DMS53 treated with DMSO at 0.1 percent for 48 hours (cell line): ENCODE results near the gene SLC1A2.
"Not testable (repeated sequence)": the region's sequence is repeated elsewhere in the genome, so short reads cannot be mapped to it uniquely, and the experiment has no call there.

Experiments used
- DNase-seq: peaks from one replicate; lab custom pipeline; 2025; ENCODE audit not compliant: unreplicated experiment; lab: John Stamatoyannopoulos, UW

The SLC1A2 gene

DNA sequence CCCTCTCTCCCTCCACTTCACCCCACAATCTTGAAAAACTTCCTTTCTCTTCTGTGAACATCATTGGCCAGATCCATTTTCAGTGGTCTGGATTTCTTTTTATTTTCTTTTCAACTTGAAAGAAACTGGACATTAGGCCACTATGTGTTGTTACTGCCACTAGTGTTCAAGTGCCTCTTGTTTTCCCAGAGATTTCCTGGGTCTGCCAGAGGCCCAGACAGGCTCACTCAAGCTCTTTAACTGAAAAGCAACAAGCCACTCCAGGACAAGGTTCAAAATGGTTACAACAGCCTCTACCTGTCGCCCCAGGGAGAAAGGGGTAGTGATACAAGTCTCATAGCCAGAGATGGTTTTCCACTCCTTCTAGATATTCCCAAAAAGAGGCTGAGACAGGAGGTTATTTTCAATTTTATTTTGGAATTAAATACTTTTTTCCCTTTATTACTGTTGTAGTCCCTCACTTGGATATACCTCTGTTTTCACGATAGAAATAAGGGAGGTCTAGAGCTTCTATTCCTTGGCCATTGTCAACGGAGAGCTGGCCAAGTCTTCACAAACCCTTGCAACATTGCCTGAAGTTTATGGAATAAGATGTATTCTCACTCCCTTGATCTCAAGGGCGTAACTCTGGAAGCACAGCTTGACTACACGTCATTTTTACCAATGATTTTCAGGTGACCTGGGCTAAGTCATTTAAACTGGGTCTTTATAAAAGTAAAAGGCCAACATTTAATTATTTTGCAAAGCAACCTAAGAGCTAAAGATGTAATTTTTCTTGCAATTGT, 188.1 kb downstream of the SLC1A2 start:
- no peak for DNase-seq

GRCh38 chr11:35230388-35230787, 189.0 kb downstream of the SLC1A2 start:
- DNase-seq: no peak

DNA sequence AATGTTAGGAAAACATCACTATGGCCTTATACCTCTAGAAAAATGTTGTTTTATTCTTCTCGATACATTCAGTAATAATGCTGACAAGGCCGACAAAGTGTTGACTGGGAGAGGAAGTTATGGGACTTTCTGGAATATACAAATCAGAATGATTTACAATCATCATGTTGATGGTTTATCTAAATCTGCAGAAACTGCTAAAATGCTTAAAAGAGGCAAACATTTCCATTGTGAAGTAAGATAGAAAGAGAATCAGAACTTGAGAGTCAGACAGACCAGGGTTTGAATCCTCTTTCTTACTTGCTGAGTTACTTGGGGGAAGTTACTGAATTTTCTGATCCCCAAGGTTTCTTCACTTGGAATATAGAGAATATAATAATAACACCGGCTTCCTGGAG, 191.0 kb downstream of the SLC1A2 start:
- no peak for DNase-seq

DNA sequence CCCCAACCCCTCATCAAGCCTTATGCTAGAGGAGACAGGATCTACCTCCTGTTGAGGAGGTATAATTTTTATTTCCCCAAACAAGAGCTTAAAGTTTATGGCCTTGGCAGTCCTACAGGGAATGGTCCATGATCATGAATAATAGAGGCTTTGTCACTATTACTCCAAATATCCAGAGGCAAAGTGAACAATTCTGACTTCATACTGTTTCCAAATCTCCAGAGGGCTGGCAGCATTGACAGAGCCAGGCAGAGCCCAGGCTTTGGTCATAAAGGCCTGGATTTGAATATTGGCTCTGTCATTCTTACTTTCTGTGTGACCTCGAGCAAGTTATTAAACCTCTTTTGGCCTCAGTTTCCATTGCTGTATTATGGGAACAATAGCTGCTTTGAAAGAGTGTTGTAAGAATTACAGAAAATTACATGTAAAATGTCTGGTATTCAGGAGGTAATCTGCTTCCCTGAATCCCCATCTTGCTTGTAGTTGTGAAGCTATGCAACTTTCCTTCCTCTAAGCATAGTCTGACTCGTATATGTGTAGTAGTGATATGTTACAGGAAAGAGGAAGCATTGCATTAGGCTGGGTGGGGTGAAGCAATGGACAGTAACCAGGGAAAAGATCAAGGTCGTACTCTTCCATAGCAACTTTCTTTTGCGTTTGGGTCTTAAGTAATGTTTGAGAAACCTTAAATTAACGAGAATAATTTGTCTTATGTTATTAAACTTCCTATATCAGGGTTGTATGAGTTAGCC, 191.6 kb downstream of the SLC1A2 start:
- DNase-seq: no peak

- DNase-seq: not testable (repeated sequence)
These were observed 192.6 kb downstream of the SLC1A2 start for GRCh38 chr11:35226756-35227155.

DNA sequence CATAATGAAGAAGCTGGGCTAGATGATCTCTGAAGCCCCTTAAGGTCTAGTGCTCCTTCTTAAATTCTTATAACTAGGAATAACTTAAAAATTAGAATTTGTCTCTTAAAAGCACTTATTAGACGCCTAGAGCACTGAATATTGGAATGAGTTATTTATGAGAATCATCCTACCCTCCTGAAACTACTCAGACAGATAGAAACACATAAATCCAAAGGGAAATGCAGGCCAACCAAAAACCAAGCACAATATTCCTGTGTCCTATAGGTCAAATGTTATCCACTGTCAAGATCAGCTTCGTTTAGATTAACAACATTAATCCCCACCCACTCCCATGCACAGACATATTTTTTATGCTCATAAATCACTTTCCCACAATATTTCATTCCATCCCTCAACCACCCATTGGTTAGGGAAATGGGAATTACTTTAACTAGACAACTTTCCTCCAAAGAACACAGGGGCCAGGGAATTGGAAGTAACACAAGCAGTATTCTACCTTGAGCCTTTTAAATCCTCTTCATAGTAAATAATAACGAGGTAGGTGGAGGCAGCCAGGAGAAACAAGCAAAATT, 193.3 kb downstream of the SLC1A2 start:
- DNase-seq: no peak

GRCh38 chr11:35223991-35224390, 195.4 kb downstream of the SLC1A2 start:
- no peak for DNase-seq

DNA sequence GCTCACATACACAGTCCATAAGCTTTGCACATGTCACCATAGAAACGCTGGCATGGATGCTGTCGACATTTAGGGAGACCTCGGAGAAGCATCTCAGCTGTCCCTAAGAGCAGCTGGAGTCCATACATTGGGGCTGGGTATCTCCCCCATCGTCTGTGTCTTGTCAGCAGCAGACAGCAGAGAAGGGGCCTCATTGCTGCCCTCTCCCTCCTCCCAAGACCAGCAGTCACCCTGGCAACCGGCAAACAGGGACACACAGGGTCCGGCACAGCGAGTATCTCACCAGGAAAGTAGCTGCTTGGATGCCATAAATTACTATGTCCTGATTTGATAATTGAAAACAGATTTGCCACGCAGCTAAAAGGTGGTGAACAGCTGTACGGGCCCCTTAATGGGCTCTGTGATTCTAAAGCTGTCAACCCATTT, 196.0 kb downstream of the SLC1A2 start:
- no peak for DNase-seq

- DNase-seq: no peak
These were observed 200.4 kb downstream of the SLC1A2 start for GRCh38 chr11:35218956-35219355.

DNA sequence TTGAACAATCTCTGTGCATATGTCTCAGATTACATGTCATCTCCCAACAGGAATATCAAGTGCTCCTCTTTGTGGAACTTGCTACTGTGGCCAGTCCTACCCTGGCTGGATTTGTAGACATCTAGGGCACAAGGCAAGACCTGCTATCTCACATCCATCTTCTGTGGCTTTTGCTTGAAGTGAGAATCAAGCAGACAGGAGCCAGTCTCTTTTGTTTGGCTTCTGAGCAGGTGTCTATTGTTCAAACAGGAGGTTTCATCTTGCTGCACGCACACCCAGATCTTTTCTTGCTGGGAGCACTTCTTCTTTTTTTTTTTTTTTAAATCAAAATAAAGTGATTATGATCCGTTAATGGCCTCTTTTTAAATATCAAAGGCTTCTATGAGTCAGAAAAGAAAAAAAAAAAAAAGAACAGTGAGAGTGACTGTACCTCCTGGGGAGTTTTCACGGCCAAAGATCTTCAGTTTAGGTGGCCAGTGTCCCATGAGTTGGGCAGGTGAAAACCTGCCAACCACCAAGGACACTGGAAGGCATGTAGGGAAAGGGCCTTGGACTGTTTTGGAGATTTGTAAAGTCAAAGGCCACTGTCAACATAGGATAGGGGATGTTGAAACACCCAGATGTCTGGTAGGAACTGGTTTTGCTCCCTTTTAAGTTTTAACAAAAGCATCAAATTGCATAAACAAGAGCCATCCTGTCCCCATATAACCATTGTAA, 202.2 kb downstream of the SLC1A2 start:
- DNase-seq: peak; percentile 30

- DNase-seq: no peak
These were observed 203.4 kb downstream of the SLC1A2 start for GRCh38 chr11:35215945-35216344.

DNA sequence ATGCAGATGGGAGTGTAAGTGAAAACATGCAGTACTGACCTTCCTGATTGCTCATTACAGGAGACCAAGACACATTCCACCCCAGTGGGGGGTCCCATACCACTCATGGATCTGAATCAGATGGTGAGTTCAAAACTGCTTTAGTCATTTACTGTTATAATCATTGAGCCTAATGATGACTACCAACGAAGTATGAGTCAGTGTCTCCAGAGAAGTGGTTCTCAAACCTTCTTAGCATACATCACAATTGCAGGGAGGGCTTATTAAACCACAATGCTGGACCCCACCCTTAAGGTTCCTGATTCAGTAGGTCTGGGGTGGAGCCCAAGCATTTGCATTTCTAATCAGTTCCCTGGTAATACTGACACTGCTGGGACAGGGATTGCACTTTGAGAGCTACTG, 204.6 kb downstream of the SLC1A2 start:
- no peak for DNase-seq

DNA sequence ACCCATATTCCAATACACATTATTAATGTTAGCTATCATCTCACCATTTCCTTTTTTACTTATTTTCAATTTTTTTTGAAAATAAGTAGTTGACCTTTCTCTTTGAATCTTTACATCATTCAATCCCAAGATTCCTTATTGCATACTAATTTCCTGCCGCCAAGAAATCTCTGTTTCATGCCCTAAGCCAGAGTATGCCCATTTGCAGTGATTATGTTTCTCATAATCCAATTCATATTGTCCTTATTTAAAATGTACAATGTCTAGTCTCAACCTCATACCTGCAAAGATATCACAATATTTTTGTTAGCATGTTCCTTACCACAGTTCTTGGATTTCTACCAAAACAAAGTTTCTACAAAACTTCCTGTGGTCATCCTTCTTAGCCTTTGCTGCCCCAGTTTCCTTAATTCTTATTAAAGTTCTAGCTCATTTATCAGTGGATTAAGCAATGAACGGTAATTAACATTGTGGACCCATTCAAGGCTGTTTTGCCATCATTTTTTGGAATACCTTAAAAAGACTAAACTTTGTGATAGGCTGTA, 205.1 kb downstream of the SLC1A2 start:
- no peak for DNase-seq

DNA sequence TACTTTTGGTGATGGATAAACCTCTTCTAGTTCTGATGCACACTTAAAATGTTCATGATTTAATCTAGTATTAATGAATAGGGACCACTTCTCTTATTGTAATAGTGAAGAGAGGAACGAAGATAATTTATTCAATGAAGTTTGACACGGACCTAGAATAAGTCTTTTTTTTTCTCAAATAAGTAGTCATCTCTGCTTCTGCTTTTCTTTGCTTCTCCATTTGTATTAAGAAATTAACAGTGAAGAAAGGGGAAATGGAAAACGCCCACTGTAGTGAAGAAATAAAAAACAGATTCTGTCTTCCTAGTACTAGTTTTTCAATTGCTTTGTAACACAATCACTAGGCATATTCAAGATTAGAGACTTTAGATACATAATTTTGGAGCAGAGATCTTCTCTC, 207.4 kb downstream of the SLC1A2 start:
- DNase-seq: no peak

DNA sequence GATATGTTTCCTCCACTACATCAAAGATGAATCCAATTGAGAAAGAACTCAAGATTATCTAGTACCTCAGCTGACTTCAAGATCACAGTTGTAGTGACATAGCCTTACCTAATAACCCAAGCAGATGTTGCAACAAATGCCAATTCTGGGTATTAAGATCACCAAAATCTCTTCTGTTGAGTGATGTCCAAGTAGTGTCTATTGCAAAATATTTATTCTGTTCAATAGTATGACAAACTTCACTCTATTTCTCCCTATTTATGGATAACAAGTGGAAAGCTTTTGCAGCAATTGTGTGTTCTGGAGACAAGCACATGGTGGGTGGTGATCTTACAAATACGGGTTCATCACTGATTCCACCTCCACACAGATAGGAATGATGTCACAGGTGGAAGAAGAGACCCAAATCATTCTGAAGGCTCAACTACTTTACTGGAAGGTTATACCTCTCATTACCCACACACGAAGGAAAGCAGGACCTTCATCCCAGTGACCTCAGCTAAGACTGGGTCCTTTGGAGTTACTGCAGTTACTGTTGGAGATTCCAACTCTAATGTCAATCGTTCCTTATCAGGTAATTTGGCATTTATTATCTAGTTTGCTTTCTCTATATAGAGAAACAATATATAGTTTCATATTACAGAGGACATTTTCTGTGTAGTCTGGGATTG, 208.3 kb downstream of the SLC1A2 start:
- DNase-seq: no peak

DNA sequence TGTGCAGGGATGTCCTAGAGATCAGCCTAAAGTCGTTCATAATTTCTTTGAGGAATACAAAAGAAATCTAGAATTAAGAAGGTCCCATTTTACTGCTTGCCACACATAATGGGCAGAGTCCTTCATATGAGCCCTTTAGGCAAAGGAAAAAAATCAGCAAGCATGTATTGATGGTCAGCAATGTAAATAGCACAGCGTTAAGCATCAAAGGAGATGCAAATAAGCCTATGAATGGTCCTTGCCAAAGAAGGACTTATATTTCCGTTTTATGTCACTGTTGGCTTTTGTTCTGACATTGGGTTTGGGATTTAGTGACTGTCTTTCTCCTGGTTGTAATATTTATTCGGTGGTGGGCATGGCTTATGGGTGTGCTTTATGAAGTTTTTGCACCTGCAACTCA, 210.6 kb downstream of the SLC1A2 start:
- no peak for DNase-seq

- DNase-seq: no peak
These were observed 211.6 kb downstream of the SLC1A2 start for GRCh38 chr11:35207471-35208403.

GRCh38 chr11:35206616-35207015, 212.7 kb downstream of the SLC1A2 start:
- no peak for DNase-seq

DNA sequence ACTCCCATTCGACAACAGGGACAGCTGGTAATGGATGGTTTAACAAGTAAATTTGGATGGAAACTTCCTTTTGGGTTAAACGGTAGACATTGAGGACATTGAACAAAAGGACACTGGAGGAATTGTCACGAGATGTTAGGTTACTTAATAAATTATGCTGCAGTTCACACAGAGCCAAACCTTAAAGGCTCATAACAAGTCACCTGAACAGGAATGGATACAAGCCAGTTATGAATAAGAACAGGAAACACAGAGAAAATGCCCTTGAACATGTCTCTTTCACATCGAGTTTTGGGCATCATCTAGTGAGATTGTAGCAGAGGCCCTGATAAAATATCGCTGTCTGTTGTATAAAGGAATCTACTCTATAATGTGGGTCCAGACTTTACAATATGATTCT, 214.7 kb downstream of the SLC1A2 start:
- no peak for DNase-seq
